Measurements from ENCODE around the gene SPEN.
"Not testable (repeated sequence)": the region's sequence is repeated elsewhere in the genome, so short reads cannot be mapped to it uniquely, and the experiment has no call there.

SPEN gene

GRCh38 chr1:15804060-15804459 is 43.4 kb upstream of the SPEN start:
- CTCF ChIA-PET, result interaction anchor here (0.9 to 6.6 kb wide), 6 partner anchors 12 to 191 kb away, joined by 3 to 80 read pairs (median 6); partner anchors contain the start of gene ZBTB17
- DNase-seq (ENCODE audit: low read depth, low spot score), result no peak
- POLR2A ChIA-PET, result no interaction called here
- no peak overlapping the region for H3K4me3 ChIP-seq (ENCODE audit: low read depth, low read length)
- TF ChIP-seq, protein P1, sequence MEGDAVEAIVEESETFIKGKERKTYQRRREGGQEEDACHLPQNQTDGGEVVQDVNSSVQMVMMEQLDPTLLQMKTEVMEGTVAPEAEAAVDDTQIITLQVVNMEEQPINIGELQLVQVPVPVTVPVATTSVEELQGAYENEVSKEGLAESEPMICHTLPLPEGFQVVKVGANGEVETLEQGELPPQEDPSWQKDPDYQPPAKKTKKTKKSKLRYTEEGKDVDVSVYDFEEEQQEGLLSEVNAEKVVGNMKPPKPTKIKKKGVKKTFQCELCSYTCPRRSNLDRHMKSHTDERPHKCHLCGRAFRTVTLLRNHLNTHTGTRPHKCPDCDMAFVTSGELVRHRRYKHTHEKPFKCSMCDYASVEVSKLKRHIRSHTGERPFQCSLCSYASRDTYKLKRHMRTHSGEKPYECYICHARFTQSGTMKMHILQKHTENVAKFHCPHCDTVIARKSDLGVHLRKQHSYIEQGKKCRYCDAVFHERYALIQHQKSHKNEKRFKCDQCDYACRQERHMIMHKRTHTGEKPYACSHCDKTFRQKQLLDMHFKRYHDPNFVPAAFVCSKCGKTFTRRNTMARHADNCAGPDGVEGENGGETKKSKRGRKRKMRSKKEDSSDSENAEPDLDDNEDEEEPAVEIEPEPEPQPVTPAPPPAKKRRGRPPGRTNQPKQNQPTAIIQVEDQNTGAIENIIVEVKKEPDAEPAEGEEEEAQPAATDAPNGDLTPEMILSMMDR (IDR thresholded peaks at IDR 0.05; ENCODE audit: insufficient read depth, low read length, missing control alignments), result no peak

DNA sequence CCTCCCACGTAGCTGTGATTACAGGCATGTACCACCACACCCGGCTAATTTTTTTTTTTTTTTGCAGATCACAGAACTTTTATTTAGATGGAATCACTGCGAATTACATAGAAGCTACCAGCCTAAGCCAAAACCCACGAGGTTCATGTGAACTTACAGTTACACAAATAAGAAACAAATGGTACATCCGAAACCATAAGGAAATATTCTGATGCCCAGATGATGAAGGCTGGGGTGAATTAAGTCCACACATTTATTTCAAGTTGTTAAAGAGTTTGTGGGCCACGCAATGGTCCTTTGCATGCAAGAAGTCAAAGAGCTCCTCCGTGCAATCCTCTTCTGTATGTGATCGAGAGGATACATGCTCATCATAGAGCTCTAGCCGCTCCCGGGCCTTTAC is 40.4 kb upstream of the SPEN start:
- ChIA-PET POLR2A (no interaction called here), CTCF (interaction anchor here (0.6 to 6.6 kb wide), 6 partner anchors 10 to 200 kb away, joined by 3 to 80 read pairs (median 3); no protein-coding TSS in a partner anchor)
- TF ChIP-seq, protein P1 (IDR thresholded peaks at IDR 0.05; ENCODE audit: insufficient read depth, low read length, missing control alignments), result no peak
- no peak overlapping the region for H3K4me3 ChIP-seq (ENCODE audit: low read depth, low read length)
- DNase-seq (ENCODE audit: low read depth, low spot score), result no peak

GRCh38 chr1:15807549-15807948 is 40.0 kb upstream of the SPEN start, which contains the start of gene UQCRHL:
Gene UQCRHL (minus strand): TSS chr1:15807649. CDS start chr1:15807649, 0 bp downstream.
- CTCF ChIA-PET, result interaction anchor here (0.9 to 6.6 kb wide), 5 partner anchors 9 to 200 kb away, joined by 3 to 80 read pairs (median 3); no protein-coding TSS in a partner anchor
- DNase-seq (ENCODE audit: low read depth, low spot score); H3K4me3 ChIP-seq (ENCODE audit: low read depth, low read length); POLR2A ChIA-PET: not testable (repeated sequence)

GRCh38 chr1:15808955-15809354 is 38.6 kb upstream of the SPEN start:
- CTCF ChIA-PET, result interaction anchor here (1.9 to 6.6 kb wide), 3 partner anchors 8 to 202 kb away, joined by 3 to 80 read pairs (median 16); no protein-coding TSS in a partner anchor
- no peak overlapping the region for H3K4me3 ChIP-seq (ENCODE audit: low read depth, low read length)
- TF ChIP-seq, protein P1 (IDR thresholded peaks at IDR 0.05; ENCODE audit: insufficient read depth, low read length, missing control alignments), result no peak
- no peak for DNase-seq (ENCODE audit: low read depth, low spot score)
- POLR2A ChIA-PET, result no interaction called here

- DNase-seq (ENCODE audit: low read depth, low spot score), result no peak
- CTCF ChIA-PET, result interaction anchor here (1.9 to 5.0 kb wide), 3 partner anchors 18 to 201 kb away, joined by 3 to 16 read pairs (median 16); no protein-coding TSS in a partner anchor
- TF ChIP-seq, protein P1 (IDR thresholded peaks at IDR 0.05; ENCODE audit: insufficient read depth, low read length, missing control alignments), result no peak
- H3K4me3 ChIP-seq (ENCODE audit: low read depth, low read length), result no peak overlapping the region
- POLR2A ChIA-PET, result interaction anchor here (0.7 kb wide), 1 partner anchor 24 kb away, joined by 3 read pairs; no protein-coding TSS in a partner anchor
Measured at GRCh38 chr1:15810073-15810472, 37.4 kb upstream of the SPEN start.

DNA sequence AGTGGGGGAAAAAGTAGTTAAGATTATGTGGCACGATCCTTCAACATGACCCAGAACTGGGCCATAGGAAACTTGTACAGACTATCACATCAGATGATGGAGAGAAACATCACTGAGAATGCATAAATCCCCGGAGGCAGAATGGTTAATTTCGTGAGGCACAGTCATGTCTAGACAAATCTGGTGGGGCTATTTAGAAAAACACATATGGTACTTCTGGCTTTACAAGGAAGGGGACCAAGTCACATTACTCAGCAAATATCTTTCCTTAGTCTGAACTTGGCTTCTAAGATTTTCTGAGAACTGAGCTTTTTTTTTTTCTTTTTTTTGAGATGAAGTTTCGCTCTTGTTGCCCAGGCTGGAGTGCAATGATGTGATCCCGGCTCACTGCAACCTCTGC is 30.8 kb upstream of the SPEN start:
- ChIA-PET POLR2A (no interaction called here), CTCF (interaction anchor here (1.8 to 5.5 kb wide), 9 partner anchors 10 to 191 kb away, joined by 5 to 80 read pairs (median 19); partner anchors contain the start of gene UQCRHL)
- TF ChIP-seq, protein P1 (IDR thresholded peaks at IDR 0.05; ENCODE audit: insufficient read depth, low read length, missing control alignments), result no peak
- no peak for DNase-seq (ENCODE audit: low read depth, low spot score)
- no peak overlapping the region for H3K4me3 ChIP-seq (ENCODE audit: low read depth, low read length)

- POLR2A ChIA-PET, result no interaction called here
- TF ChIP-seq, protein P1 (IDR thresholded peaks at IDR 0.05; ENCODE audit: insufficient read depth, low read length, missing control alignments), result no peak
- DNase-seq (ENCODE audit: low read depth, low spot score), result no peak
- CTCF ChIA-PET, result interaction anchor here (0.7 to 0.9 kb wide), 2 partner anchors 13 to 18 kb away, joined by 3 to 4 read pairs; partner anchors contain the start of gene UQCRHL
- no peak overlapping the region for H3K4me3 ChIP-seq (ENCODE audit: low read depth, low read length)
Measured at GRCh38 chr1:15820478-15820877, 27.0 kb upstream of the SPEN start.

All from AG04449 (cell line).